NCI-H446 (cell line): ENCODE results near the gene SNTG2.

Source experiments
- DNase-seq, 2 experiments: peaks; one replicate each; lab custom pipeline; 2025; lab: John Stamatoyannopoulos, UW

The SNTG2 gene

GRCh38 chr2:926896-927295 lies 23.8 kb upstream of the SNTG2 start:
- DNase-seq: no peak

- no peak for DNase-seq
These were observed 21.5 kb upstream of the SNTG2 start for GRCh38 chr2:929011-929735.

DNA sequence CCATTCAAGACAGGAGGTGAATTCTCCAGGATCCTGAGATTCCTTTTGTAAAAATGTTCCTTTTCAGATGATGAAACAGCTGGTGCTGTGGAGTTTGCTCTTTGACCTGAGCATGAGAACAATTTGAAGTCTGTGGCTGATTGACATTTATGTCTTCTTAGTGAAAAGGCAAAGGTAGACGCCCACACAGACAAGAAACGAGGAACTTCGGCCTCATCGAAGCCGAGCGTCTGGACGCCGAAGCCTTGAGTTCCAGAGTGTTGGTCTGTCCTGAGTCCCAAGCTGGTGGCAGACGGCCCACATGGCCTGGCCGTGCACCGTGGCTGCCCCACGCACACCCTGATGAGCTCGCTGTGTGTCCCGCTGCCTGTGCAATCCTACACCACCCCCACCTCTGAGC lies 20.7 kb upstream of the SNTG2 start:
- DNase-seq: no peak

DNA sequence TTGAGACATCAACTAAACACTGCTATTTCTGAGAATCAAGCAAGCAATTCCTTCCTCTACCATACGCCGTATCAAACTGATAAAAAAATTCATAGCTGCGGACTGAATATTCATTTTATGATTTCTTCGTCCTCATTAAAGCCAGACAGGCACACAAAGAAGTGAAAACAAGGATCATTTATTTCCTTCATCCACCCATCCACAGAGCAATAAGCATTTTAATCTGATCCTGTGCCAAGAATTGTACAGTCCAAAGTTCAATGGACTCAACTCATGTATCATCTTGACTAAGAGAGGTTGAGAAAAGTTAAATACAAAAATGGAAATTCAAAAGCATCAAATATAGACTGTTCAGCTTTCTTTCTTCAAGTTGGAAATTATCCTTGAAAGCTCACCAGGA lies 19.7 kb upstream of the SNTG2 start:
- no peak for DNase-seq

DNA sequence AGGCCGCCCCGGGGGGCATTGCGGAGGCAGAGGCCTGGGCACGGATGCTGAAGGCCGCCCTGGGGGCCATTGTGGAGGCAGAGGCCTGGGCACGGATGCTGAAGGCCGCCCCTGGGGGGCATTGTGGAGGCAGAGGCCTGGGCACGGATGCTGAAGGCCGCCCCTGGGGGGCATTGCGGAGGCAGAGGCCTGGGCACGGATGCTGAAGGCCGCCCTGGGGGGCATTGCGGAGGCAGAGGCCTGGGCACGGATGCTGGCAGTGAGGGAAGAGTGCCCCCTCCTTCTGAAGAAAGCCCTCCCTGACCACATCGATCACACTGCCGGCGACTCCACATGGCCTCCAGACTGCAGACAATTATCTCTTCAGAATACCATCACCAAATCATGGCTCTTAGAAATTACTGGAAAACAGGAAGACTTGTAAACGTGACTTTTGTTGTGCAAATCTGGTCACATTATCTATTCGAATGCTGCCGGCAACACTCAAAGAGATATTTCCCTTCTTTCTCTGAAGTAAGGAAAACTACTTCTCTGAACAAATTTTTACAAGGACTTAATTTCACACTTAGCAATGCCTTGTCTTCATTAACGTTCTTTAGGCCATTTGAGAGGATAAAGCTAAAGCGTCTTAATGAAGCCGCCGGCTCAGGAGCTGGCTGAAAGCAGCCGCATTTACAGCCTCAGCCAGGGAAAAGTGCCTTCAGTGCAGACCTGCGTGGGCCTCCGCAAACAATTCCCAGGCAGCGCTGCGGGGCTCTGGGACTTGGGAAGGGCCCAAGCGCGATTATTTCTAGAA lies 18.1 kb upstream of the SNTG2 start:
- DNase-seq: no peak

DNA sequence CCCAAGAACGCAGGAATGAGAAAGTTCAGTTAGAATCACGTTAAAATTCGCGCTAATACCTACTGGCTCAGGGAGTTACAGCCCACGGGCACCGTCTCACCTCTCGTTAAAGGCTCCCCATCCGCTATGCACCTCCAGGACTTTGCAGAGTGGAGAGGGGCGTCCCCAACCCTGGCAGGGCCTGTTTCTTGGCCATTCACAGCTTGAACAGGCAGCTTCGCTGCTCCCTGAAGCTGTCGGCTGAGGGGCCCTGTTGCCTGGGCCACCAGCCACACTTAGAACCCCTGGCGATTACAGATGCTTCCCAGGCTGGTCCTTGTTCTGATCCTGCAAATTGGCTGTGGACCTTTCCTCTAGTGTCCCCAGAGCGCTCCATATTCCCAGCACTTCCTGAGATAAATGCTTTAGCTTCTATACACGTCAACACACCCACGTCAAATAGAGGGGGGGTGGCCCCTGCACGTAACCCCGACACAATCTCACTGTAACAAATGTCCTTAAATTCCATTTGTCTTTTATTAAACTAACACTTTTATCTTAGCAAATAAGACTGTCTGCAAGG lies 16.8 kb upstream of the SNTG2 start:
- no peak for DNase-seq

DNA sequence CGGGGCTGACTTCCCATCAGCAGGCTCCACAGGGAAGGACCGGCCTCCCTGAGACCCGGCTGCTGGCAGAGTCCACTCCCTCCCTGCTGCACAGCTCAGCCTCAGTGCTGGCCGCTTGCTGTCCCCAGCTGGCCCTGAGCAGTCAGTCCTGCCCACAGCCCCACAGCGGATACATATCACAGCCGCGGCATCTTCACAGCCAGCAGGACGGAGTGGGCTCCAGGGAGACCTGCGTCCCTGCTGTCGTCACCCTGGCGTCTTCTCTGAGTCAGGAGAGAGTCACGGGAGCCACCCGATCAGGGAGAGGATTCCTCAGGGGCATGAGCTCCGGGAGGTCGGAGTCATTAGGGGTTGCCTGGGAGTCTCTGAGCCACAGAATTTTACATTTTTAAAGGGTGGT lies 13.1 kb upstream of the SNTG2 start:
- DNase-seq: no peak

- no peak for DNase-seq
These were observed 12.3 kb upstream of the SNTG2 start for GRCh38 chr2:938181-939005.

DNA sequence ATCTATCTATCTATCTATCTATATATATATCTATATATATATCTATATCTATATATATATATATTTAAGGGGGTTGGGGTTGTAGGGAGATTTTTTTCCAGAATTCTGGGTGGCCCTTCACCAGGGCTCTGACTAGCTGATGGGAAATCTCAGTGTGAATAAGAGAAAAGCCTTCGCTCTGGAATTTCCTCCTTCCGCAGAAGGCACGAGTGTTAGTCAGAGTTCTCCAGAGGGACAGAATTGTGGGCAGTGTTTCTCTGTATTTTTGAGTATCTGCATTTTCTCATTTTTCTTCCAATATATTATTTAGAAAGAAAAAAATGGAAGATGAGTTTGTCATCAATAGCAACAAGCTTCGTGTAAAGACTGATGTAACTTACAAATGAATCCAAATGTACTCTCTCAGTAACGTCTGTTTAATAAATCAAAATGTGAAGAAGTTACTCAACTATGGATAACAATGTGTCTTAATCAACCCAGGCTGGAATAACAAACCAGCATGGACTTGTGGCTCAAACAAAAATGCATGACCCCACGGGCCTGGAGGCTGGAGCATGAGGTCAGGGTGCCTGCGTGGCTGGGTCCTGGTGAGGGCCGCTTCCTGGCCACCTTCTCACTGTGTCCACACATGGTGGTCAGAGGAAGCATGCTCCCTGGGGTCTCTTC lies 10.6 kb upstream of the SNTG2 start:
- no peak for DNase-seq

DNA sequence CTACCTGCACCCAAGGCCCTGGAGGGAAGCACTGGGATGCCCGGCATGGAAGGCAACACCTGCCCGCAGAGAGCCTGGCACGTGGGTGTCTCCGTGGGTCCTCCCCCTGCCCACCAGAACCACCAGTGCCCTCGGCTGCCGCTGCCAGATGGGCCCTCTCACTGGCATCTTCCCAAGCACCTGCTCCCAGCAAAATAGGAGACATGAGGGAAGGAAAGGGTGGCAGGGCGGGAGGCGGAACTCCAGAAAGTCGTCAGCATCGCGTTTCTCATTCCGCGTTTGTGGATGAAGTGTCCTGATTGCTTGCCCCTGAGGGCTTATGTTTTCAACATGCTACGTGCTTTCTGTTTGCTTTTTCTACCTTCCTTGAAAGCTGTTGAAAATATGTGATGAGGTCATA lies 8.8 kb upstream of the SNTG2 start:
- DNase-seq: no peak

DNA sequence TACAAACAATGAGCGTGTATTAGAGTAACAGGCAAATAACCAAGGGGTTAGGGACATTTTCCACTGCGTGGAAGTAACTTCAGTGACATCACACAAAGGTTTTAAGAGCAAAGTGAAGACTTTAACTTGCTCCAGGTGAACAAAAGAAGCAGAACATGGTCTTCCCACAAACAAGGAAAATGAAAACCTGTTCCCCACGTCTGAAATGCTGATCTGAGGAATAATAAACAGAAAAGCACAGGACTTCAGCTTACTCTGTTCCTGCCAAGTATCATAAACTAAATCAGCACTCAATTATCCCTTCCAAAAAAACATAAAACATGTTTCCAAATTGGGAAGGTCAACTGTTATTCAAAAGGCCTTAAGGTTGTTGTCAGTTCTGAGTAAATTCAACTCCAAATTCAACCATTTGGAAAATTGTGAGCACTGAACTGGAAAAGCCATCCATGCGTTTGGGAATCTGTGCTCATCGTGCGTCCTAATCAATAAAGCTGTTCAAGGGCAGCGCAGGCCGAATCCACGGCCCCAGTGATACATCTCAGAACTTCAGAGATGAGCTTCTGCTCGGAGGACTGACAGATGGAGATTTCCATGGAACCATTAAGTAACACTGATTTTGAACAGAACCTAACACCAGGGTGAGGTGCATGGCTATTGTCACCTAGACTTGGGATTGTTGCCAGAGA lies 7.7 kb upstream of the SNTG2 start:
- DNase-seq: no peak

DNA sequence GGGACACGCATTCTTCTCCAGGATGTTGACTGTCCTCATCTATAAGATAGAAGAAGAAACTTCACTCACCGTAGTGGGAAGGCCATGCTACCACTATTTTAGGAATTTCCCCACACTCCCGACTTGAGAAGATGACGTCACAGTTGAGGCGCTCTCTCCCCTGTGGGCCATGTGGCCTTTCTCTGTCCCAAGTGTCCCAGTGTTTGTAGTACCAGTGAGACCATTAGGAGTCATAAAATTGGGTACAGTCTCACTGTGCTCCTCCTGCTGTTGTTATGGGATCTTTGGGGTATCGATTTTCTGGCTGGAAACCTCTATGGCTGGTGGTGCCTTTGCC lies 7.2 kb upstream of the SNTG2 start:
- no peak for DNase-seq

DNA sequence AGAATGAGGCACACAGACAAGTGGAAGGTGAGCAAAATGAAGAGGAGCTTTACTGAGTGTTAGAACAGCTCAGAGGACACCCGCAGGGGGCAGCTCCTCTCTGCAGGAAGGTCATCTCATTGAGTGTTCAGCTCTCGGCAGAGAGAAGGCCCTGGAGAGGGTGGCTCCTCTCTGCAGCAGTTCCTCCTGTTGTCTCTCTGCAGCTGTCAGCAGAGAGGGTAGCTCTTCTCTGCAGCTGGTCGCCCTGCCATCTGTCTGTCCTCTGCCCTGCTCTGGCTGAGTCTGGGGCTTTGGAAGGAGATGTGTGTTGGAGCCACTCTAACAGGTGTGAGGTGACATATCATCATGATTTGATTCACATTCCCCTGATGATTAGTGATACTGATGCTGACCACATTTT lies 6.8 kb upstream of the SNTG2 start:
- DNase-seq: no peak

DNA sequence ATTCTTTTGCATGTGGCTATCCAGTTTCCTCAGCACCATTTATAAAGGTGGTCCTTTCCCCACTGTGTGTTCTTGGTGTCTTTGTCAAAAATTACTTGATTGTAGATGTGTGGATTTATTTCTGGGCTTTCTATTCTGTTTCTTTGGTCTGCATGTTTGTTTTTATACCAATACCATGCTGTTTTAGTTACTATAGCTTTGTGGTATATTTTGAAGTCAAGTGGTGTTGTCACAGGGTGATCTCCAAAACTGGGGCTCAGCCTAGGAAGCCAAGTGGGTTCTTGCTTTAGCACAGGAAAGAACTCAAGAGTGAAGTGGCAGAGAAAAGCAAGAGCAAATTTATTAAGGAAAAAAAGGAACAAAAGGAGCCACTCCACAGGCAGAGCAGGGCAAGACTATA lies 6.0 kb upstream of the SNTG2 start:
- DNase-seq: no peak

DNA sequence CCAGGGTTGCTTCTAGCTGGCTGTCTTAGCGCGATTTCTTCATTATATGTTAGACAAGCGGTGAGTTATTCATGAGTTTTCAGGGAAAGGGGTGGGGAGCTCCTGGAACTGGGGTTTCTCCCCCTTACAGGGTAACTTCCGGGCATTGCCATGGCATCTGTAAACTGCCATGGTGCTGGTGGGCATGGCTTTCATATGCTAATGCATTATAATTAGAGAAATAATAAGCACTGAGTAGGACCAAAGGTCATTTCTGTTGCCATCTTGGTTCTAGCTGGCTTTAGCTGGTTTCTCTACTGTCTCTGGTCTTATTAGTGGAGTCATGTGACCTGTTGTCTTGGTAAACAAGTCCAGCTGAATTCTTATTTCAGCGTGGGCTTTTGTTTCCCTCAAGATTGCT lies 5.5 kb upstream of the SNTG2 start:
- no peak for DNase-seq

DNA sequence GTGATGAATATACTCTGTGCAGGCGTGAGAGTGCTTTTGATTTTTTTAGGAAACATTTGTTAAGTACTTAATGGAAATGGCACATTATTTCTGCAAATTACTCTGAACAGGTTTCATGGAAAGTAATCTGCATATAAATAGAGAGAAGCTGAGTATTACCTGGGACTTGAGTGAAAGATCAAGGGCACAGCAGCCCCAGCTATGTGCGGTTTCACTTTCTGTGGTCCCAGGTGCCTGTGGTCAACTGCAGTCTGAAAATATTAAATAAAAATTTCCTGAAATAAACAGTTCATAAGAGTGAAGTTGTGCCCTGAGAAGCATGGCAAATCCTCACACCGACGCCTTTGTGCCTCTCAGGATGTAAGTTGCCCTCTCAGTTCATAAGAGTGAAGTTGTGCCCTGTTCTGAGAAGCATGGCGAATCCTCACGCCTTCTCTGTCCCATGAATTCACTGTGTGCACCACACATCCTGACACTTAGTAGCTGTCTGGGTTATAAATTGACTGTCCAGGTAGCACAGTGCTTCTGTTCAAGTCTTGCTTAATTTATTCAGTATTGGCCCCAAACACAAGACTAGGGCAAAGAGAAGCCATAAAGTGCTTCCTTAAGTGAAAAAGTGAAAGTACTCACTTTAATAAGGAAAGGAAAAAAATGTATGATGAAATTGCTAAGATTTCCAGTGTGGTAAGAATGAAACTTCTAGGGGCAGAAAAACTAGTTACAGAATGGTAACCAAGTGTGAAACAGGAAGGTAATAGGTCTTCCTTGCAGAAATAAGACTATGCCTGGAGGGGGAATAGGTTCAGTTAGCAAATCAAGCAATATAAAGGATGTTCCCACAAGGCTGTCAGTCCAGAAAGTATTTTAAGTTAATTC lies 4.3 kb upstream of the SNTG2 start:
- DNase-seq: no peak

DNA sequence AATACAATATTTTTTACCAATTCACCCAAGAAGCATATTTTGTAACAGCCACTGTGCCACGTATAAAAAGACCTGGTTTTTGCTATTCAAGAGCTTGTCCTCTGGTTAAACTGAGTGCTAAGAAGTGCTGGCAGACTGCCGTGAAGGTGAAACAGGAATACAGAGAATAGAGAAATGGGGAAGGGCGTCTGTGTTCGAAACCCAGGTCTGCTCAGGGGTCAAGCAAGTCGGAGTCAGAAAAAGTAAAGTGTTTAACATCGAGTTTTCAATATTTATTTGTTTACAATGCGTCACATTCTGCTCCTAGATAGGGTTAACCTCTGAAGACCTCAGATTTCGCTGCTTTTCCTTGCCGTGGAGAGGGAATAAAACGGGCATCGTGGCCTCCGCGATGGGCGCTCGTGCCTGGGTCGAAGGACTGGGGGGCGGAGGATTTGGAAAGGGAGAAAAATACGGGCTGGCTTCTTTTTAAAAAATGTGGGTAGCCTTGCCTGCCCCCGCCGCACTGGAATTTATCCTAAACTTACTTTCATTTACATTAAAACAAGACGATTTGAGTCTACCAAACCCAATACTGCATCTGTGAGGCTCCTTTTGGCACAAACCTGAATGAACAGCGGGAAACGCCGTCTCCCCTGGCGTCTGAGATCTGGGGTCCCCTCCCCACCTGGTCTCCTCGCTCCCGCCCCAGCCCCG lies 1.1 kb upstream of the SNTG2 start:
- DNase-seq: no peak

DNA sequence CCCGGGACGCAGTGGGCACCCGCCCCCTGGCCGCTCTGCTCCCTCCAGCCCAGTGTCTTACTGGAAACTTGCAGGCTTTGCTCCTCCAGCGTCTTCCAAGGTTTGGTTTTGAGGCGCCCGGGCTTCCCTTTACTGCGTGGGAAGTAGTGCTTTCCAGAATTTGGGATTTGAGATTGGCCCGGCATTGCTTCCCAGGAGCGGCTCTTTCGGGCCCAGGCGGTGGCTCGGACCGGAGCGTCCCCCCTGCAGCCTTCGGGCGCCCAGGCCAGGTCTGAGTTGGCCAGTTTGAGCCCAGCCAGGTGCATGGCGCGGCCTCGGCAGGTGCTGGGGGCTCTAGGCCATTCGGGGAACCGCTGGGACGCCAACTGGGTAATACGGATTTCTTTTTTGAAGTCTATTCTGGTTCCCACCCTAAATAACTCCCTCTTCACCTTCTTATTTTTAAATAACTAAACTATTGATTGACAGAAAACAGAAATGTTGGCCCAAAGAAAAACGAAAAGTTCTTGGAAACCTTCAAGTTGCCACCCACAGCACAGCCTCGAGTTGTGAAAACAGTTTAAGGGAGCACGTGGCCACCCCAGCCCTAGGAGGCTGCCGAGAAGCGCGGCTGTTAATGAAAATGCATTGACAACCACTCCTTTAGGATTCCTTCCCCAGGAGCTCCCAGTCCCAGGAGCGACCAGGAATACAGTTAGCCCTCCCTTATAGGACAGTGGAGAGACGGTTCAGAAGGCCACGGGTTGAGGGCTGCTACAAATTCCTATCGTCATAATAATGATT lies 766 bp downstream of the SNTG2 start:
- DNase-seq: no peak

DNA sequence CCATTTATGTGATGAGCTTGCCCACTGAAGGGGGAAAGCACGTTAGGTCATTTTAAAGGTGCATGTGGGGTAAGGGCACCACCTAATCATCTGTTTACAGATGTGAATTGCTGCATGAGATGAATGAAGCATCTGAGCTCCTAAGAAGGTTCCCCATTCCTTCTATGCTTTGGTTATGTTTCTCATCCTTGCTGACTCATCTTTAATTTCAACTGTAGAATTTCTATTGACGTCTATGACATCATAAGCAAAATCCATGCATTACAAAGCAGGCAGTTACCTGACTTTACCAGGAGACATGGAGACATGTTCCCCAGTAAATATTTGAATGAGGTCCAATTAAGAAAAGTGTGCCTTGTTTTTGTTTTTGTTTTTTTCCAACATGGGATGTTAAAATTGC lies 2.8 kb downstream of the SNTG2 start:
- DNase-seq: no peak
